ENCODE measurements around the gene OPRL1.

OPRL1 gene

DNA sequence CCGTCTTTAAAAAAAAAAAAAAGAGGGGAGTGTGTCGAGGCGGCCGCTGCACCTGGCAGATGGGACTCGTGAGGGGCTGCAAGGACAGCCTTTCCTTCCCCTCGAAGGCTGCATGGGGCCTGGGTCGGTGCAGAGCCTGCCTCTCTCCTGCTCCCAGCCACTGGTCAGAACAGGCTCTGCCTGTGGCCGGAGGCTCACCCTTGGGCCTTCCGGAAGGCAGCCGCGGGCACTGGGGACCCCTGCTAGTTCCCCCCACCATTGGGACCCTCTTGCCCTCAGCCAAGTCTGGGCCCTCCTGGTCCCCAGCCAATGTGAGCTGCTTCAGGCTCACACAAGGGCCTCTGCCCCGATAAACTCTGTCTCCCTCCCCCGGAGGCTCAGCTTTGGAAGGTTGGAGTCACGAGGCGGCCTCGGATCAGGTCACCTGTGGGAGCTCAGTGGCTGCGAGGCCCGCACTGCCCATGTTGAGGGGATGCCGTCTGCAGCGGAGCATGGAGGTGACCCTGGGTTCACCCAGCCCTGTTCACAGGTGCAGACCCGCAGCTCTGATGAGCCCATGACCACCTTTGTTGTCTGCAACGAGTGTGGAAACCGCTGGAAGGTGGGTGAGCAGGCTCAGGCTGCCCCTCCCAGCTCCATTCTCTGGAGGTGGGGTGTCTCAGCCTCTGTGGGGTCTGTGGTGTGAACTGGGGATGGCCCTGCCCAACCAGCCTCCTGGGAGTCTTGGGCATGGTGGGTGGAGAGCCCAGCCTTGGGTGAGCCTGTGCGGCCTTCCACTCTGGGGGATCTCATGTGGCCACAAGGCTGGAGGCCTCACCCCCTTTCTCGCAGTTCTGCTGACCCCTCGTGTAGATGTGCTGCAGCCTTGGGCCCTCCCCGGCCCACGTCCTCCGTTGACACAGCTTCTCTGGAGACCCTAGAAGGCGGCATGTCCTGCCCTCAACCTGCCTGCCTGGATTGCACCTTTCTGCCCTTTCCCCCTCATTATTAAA, 8.2 kb upstream of the OPRL1 start:
- DNase-seq (ENCODE audit: low read depth), result no peak

GRCh38 chr20:64072498-64073063, 7.3 kb upstream of the OPRL1 start:
- no peak for DNase-seq (ENCODE audit: low read depth)

DNA sequence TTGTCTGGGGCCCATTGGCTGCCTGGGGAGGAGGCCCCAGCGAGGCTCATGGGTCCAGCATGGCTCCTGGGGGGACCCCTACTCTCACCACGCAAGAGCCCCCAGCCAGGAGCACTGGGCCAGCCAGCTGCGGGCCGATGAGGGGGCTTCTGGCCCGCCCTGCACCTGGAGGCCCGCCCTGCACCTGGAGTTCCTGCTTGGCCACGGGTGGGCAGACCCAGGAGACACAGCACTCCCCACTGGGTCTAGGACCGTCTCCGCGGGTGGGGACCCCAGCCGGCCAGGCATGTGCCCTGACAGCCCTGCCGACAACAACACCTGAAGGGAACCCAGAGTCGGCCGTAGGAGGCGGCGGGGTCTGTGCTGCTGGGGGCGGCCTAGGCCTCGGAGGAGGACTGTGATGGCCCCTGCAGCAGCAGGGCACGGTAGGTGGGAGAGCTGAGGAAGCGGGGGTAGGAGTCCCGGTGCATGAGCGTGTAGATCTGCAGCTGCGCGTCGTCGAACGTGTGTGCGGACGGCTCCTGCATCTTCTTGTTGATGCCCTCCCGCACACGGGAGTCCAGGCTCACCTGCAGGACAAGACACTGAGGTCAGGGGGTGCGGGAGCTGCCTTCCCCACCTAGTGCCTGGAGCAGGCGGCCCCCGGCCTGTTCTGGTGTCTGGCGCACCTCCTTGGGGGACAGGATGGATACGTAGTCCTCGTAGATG, 6.3 kb upstream of the OPRL1 start:
- no peak for DNase-seq (ENCODE audit: low read depth)

DNA sequence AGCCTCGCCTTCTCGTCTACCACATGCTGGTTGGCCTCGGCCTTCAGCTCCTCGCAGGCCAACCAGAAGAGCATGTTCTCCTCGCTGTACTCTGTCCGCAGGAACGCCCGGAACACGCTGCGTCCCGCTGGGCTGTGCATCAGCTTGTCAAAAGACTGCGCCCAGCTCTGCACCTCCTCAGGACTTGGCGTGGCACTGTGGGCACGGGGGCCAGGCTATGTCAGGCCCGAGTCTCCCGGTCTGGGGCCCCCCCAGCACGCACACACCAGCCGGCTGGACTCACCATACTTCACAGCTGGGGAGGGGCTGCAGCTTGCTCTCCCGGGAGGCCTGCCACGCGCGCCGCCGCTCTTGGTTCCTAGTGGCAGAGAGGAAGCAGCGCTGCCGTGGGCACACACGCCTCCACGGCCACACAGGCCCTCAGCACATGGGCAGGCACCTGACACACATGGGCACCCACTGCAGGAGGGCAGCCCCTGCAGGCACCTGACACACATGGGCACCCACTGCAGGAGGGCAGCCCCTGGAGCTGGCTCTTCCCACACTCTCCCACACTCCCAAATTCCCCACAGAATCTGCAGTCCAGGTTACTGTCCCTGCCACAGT, 5.6 kb upstream of the OPRL1 start:
- no peak for DNase-seq (ENCODE audit: low read depth)

GRCh38 chr20:64074963-64075362, 4.9 kb upstream of the OPRL1 start:
- no peak for DNase-seq (ENCODE audit: low read depth)

DNA sequence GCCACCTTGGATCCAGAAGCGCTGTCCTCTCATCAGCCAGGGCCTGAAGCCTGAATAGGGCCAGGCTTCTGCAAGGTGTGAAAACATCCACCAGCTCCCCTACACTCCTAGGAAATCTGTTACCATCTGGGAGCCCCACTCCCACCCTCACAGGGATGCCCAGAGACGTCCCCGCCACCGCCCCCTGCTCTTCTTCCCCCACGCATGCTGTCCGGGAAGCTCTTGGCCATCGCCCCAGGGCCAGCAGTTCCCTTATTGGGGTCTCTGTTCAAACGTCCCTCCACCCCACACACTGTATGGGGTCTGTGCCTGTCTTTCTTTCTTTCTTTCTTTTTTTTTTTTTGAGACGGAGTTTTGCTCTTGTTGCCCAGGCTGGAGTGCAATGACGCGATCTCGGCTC, 4.3 kb upstream of the OPRL1 start:
- no peak for DNase-seq (ENCODE audit: low read depth)

GRCh38 chr20:64076061-64076997, 3.6 kb upstream of the OPRL1 start:
- DNase-seq (ENCODE audit: low read depth), result no peak

DNA sequence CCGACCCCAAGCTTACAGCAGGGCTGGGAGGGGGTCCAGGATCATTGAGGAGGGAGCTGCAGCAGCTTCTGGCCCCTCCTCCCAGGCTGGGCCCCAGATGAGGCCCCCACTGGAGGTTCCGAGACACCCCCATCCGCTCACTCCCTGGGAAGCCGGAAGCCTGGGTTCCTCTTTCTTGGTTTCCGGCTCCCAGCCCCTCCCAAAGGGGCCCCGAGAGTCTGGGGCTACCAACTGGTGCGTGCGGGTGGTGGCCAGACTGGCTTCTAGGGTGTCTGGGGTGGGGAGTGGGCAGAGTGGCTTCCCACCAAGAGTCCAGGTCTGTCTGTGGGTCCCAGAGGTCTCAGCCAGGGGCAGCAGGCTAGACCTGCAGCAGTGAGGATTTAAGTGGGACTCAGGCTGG, 2.8 kb upstream of the OPRL1 start:
- DNase-seq (ENCODE audit: low read depth), result no peak

- DNase-seq (ENCODE audit: low read depth), result no peak
Measured at GRCh38 chr20:64077541-64077875, 2.4 kb upstream of the OPRL1 start.

- no peak for DNase-seq (ENCODE audit: low read depth)
Measured at GRCh38 chr20:64077876-64078551, 1.9 kb upstream of the OPRL1 start.

GRCh38 chr20:64078934-64079272, 979 bp upstream of the OPRL1 start:
- DNase-seq (ENCODE audit: low read depth), result no peak

- peak; percentile 74 for DNase-seq (ENCODE audit: low read depth)
Measured at GRCh38 chr20:64079273-64080012, 439 bp upstream of the OPRL1 start, which contains the start of gene RGS19. Gene RGS19, minus strand, starts transcription at chr20:64079518. Its CDS starts 2,632 bp downstream, at chr20:64076886.

GRCh38 chr20:64080813-64081623, 1.1 kb downstream of the OPRL1 start:
- no peak for DNase-seq (ENCODE audit: low read depth)

- DNase-seq (ENCODE audit: low read depth), result no peak
Measured at GRCh38 chr20:64081624-64081964, 1.7 kb downstream of the OPRL1 start.

GRCh38 chr20:64082126-64082731, 2.3 kb downstream of the OPRL1 start:
- DNase-seq (ENCODE audit: low read depth), result no peak

- DNase-seq (ENCODE audit: low read depth), result peak; percentile 64
Measured at GRCh38 chr20:64082820-64083377, 3.0 kb downstream of the OPRL1 start.

DNA sequence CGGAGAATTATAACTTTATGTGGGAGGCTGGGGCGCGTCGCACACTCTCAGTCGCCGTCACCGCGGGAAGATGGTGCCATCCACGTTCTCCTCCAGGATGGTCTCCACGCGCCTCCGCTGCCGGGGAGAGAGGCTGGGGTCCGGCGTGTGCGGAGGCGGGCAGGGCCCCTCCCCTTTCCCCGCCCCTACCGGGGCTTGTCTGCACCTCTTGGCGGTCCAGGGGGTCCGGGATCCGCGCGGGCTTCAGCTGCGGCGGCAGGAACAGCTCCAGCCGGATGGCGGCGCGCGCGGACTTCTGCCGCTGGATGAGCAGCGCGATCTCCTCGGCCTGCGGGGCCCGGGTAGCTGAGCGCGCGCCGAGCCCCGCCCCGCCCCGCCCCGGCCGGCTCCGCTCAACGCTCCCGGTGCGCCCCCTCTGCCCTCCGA, 3.5 kb downstream of the OPRL1 start:
- peak; percentile 85 for DNase-seq (ENCODE audit: low read depth)
